ENCODE data around the gene SLIRP. TPM values are rescaled to one million over a fixed set of nuclear protein-coding genes. Genes with fewer than 3 reads are reported as not detected.

SLIRP gene
- total RNA-seq (2014; rRNA removed) (904 and 934 TPM in 2 replicates), Bru-seq, nascent RNA (percentile 60 among the genes with signal in this experiment), BruChase-seq, experiment 1, labeled RNA remaining after a 6-hour chase (percentile 57 among the genes with signal in this experiment), BruChase-seq, experiment 2, labeled RNA remaining after a 2-hour chase (percentile 54 among the genes with signal in this experiment)
- long read RNA-seq, transcript SLIRP-209 (4 exons, 408 nt): major isoform, 97 of 111 reads
- long read RNA-seq, partial matches to known transcripts: 1 of 111 reads
- long read RNA-seq, other reads (novel, unspliced or antisense): 7 of 111 reads

- Histone ChIP-seq H3K36me3 (ENCODE audit: low read depth, low read length) (peaks cover 33% of the 10 kb centered on the region), H3K4me2 (ENCODE audit: low read length) (peak within 1 kb of the TSS; percentile 81), H4K20me1 (ENCODE audit: low read length) (peaks cover 26% of the 10 kb centered on the region), H3K4me1 (ENCODE audit: insufficient read depth, low read length) (peaks cover 18% of the 10 kb centered on the region), H3K79me2 (ENCODE audit: low read length) (peaks cover 77% of the 10 kb centered on the region), H3K9ac (ENCODE audit: low read length) (peak within 1 kb of the TSS; percentile 89), H3K9me2 (replicated peaks; ENCODE audit: low read length) (no peaks in the 10 kb centered on the region), H3K4me3 (ENCODE audit: low read length) (peak within 1 kb of the TSS; percentile 95), H3K27me3 (ENCODE audit: low read length) (no peaks in the 10 kb centered on the region), H2AFZ (ENCODE audit: low read length) (peak within 1 kb of the TSS; percentile 90), H3K27ac (ENCODE audit: low read length) (peak within 1 kb of the TSS; percentile 19; the same call in 1 of the 2 replicates), H3F3A (ENCODE audit: low read length, unreplicated experiment) (no peaks in the 10 kb centered on the region), H3K9me3 (ENCODE audit: low read length) (no peaks in the 10 kb centered on the region)
- peak; percentile 96 for ATAC-seq
- DNase-seq: peak; percentile 91
- intact Hi-C loops (cut with micrococcal nuclease): loop anchor here (1.0 to 2.0 kb wide), 3 partner anchors 53 to 251 kb away; partner anchors contain the start of gene VIPAS39
- BruUV-seq (replicated peaks): no TSS peak
- ChIA-PET CTCF (interaction anchor here (0.5 to 0.7 kb wide), 3 partner anchors 154 to 249 kb away, joined by 4 to 5 read pairs (median 4); no protein-coding TSS in a partner anchor), POLR2A (ENCODE audit: unreplicated experiment) (interaction anchor here (0.5 to 0.6 kb wide), 2 partner anchors 115 to 1913 kb away, joined by 3 read pairs; no protein-coding TSS in a partner anchor)
- TF ChIP-seq EZH2 (IDR thresholded peaks at IDR 0.05; ENCODE audit: low read length, unreplicated experiment) (no peak), EZH2phosphoT487 (IDR thresholded peaks at IDR 0.05; ENCODE audit: borderline replicate concordance, low read length) (no peak)
- TF ChIP-seq, protein P1, sequence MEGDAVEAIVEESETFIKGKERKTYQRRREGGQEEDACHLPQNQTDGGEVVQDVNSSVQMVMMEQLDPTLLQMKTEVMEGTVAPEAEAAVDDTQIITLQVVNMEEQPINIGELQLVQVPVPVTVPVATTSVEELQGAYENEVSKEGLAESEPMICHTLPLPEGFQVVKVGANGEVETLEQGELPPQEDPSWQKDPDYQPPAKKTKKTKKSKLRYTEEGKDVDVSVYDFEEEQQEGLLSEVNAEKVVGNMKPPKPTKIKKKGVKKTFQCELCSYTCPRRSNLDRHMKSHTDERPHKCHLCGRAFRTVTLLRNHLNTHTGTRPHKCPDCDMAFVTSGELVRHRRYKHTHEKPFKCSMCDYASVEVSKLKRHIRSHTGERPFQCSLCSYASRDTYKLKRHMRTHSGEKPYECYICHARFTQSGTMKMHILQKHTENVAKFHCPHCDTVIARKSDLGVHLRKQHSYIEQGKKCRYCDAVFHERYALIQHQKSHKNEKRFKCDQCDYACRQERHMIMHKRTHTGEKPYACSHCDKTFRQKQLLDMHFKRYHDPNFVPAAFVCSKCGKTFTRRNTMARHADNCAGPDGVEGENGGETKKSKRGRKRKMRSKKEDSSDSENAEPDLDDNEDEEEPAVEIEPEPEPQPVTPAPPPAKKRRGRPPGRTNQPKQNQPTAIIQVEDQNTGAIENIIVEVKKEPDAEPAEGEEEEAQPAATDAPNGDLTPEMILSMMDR (conservative IDR thresholded peaks at IDR 0.05; ENCODE audit: low read depth, low read length): no peak; the same call in 1 of the 2 replicates
These were observed at the start of gene SLIRP, which contains the start of gene ALKBH1 for GRCh38 chr14:77707724-77708408. Gene SLIRP, plus strand, starts transcription at chr14:77708103. Its CDS starts 9 bp downstream, at chr14:77708112. Gene ALKBH1, minus strand, starts transcription at chr14:77708023. Its CDS starts 19 bp downstream, at chr14:77708004.

GRCh38 chr14:77659831-77660230, 48.1 kb upstream of the SLIRP start:
- Histone ChIP-seq H2AFZ (ENCODE audit: low read length) (no peak overlapping the region), H3K27me3 (ENCODE audit: low read length) (no peaks in the 10 kb centered on the region), H3K4me1 (ENCODE audit: insufficient read depth, low read length) (peaks cover 6% of the 10 kb centered on the region; the same call in 1 of the 2 replicates), H3K9me2 (replicated peaks; ENCODE audit: low read length) (no peaks in the 10 kb centered on the region), H3K36me3 (ENCODE audit: low read depth, low read length) (no peaks in the 10 kb centered on the region), H4K20me1 (ENCODE audit: low read length) (no peaks in the 10 kb centered on the region), H3F3A (ENCODE audit: low read length, unreplicated experiment) (no peaks in the 10 kb centered on the region), H3K4me2 (ENCODE audit: low read length) (no peak overlapping the region), H3K27ac (ENCODE audit: low read length) (no peak overlapping the region), H3K79me2 (ENCODE audit: low read length) (no peaks in the 10 kb centered on the region), H3K9me3 (ENCODE audit: low read length) (no peaks in the 10 kb centered on the region), H3K4me3 (ENCODE audit: low read length) (no peak overlapping the region), H3K9ac (ENCODE audit: low read length) (no peak overlapping the region)
- POLR2A ChIA-PET (ENCODE audit: unreplicated experiment): no interaction called here
- no peak for DNase-seq
- CTCF ChIA-PET: no interaction called here
- no peak for TF ChIP-seq EZH2 (IDR thresholded peaks at IDR 0.05; ENCODE audit: low read length, unreplicated experiment)
- TF ChIP-seq EZH2phosphoT487 (IDR thresholded peaks at IDR 0.05; ENCODE audit: borderline replicate concordance, low read length): no peak
- TF ChIP-seq, protein P1 (conservative IDR thresholded peaks at IDR 0.05; ENCODE audit: low read depth, low read length): no peak
- intact Hi-C loops (cut with micrococcal nuclease): no loop called here
- no peak for ATAC-seq
- BruUV-seq (replicated peaks): no TSS peak

All from PC-3 (cell line).